IPS-18a (cell line): ENCODE measurements around the gene UBE2M.
"Not testable (repeated sequence)": the region's sequence is repeated elsewhere in the genome, so short reads cannot be mapped to it uniquely, and the experiment has no call there.

Experiments used
- H3K27ac ChIP-seq: one replicate; pipeline ENCODE4 v1.5.1; 2013; ENCODE audit warnings: low read length
- H3K27me3 ChIP-seq: one replicate; pipeline ENCODE4 v1.6.1; 2013; ENCODE audit warnings: mild to moderate bottlenecking, low read length; ENCODE audit not compliant: control insufficient read depth, insufficient read depth
- H3K36me3 ChIP-seq: one replicate; pipeline ENCODE4 v1.6.1; 2013; ENCODE audit warnings: low read depth, low read length; ENCODE audit not compliant: control insufficient read depth
- H3K4me1 ChIP-seq: one replicate; pipeline ENCODE4 v1.6.1; 2013; ENCODE audit warnings: low read depth, low read length; ENCODE audit not compliant: control insufficient read depth
- H3K4me3 ChIP-seq: one replicate; pipeline ENCODE4 v1.5.1; 2013; ENCODE audit warnings: low read length
- H3K9ac ChIP-seq: one replicate; pipeline ENCODE4 v1.6.1; 2013; ENCODE audit warnings: mild to moderate bottlenecking, low read length, moderate library complexity
- H3K9me3 ChIP-seq: one replicate; pipeline ENCODE4 v1.6.1; 2013; ENCODE audit warnings: low read depth, low read length; ENCODE audit not compliant: control insufficient read depth

UBE2M gene

GRCh38 chr19:58542641-58543372 lies 15.6 kb downstream of the UBE2M start:
- H3K4me3 ChIP-seq, H3K4me1 ChIP-seq, H3K9ac ChIP-seq, H3K9me3 ChIP-seq, H3K27ac ChIP-seq: not testable (repeated sequence)
- Histone ChIP-seq H3K27me3 (peaks cover 34% of the 10 kb centered on the region), H3K36me3 (peaks cover 23% of the 10 kb centered on the region)

DNA sequence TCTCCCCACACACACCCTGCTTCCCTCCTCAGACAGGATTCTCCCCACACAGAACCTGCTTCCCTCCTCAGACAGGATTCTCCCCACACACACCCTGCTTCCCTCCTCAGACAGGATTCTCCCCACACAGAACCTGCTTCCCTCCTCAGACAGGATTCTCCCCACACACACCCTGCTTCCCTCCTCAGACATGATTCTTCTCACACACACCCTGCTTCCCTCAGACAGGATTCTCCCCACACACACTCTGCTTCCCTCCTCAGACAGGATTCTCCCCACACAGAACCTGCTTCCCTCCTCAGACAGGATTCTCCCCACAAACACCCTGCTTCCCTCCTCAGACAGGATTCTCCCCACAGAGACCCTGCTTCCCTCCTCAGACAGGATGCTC lies 19.2 kb downstream of the UBE2M start:
- not testable (repeated sequence) for H3K36me3 ChIP-seq, H3K9me3 ChIP-seq, H3K4me1 ChIP-seq
- peak overlapping the region; percentile 86 for H3K9ac ChIP-seq
- peak overlapping the region; percentile 59 for H3K4me3 ChIP-seq
- peak overlapping the region; percentile 94 for H3K27ac ChIP-seq
- H3K27me3 ChIP-seq = peaks cover 34% of the 10 kb centered on the region

DNA sequence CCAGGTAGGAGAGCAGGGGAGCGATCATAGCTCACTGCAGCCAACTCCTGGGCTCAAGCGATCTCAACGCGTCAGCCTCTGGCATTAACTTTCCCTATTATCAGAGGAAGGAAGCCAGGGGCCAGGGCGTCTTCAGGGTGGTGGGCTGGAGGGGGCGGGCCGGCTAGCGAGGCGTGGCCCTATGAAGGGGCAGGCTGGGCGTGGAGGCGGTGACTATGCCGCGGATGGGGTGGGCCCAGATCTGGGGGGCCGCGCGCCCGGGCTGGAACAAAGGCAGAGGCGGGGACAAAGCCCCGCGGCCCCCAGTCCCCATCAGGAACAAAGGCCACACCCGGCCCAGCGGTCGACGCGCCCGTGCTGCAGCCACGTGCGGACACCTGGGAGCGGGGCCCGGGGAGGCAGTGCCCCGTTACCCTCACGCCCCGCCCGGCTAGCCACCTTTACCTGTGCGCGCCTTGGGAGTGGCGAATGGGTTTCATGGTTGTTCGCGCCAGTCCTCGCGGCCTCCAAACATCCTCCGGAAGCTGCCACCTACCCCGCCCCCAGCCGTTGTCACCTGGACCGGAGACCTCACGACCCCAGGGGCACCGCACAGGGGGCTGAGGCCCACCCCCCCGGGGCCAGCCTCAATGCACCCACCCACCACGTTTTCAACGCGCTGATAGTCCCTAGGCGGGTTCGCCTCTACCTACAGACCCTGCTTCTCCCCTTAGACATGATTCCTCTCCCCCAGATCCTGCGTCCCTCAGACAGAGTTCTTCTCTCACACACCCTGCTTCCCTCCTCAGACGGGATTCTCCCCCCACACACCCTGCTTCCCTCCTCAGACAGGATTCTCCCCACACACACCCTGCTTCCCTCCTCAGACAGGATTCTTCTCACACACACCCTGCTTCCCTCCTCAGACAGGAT lies 19.9 kb downstream of the UBE2M start:
- Histone ChIP-seq H3K27me3 (peaks cover 34% of the 10 kb centered on the region), H3K36me3 (no peaks in the 10 kb centered on the region), H3K4me3 (peak overlapping the region; percentile 59), H3K27ac (peak overlapping the region; percentile 94), H3K9me3 (no peaks in the 10 kb centered on the region), H3K9ac (peak overlapping the region; percentile 86), H3K4me1 (peaks cover 5% of the 10 kb centered on the region)

- Histone ChIP-seq H3K4me1 (peaks cover 5% of the 10 kb centered on the region), H3K27ac (no peak overlapping the region), H3K9ac (peak overlapping the region; percentile 86), H3K4me3 (no peak overlapping the region), H3K27me3 (peaks cover 27% of the 10 kb centered on the region), H3K36me3 (no peaks in the 10 kb centered on the region), H3K9me3 (no peaks in the 10 kb centered on the region)
These were observed 21.3 kb downstream of the UBE2M start for GRCh38 chr19:58536852-58537798.

DNA sequence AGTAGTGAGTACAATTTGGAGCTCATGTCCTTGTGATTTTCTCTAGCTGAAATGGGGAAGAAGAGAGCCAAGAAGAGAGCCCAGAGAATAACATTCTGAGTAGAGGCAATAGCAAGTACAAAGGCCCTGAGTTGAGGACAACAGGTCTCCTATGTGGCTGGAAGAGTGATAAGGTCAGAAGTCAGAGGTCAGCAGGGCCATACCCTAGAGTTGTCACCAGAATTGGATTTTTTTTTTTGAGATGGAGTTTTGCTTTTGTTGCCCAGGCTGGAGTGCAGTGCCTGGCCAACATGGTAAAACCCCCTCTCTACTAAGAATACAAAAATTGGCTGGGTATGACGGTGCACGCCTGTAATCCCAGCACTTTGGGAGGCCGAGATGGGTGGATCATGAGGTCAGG lies 22.6 kb downstream of the UBE2M start:
- Histone ChIP-seq H3K4me3 (no peak overlapping the region), H3K9me3 (no peaks in the 10 kb centered on the region), H3K4me1 (peaks cover 5% of the 10 kb centered on the region), H3K36me3 (no peaks in the 10 kb centered on the region), H3K9ac (no peak overlapping the region), H3K27ac (no peak overlapping the region), H3K27me3 (peaks cover 26% of the 10 kb centered on the region)

GRCh38 chr19:58531034-58531840 lies 27.2 kb downstream of the UBE2M start:
- Histone ChIP-seq H3K27me3 (peaks cover 18% of the 10 kb centered on the region), H3K4me3 (no peak overlapping the region), H3K9ac (no peak overlapping the region), H3K36me3 (no peaks in the 10 kb centered on the region), H3K9me3 (no peaks in the 10 kb centered on the region), H3K27ac (no peak overlapping the region), H3K4me1 (no peaks in the 10 kb centered on the region)

DNA sequence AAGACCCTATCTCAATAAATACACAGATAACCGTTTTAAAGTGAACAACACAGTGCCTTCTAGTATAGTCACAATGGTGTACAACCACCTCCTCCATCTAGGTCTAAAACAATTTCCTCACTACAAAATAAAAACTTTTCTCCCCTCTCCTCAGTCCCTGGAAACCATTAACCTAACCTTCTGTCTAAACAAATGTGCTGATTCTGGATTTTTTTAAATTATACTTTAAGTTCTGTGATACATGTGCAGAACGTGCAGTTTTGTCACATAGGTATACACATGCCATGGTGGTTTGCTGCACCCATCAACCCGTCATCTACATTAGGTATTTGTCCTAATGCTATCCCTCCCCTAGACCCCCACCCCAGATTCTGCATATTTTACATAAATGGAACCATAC lies 29.0 kb downstream of the UBE2M start:
- H3K36me3 ChIP-seq = no peaks in the 10 kb centered on the region
- H3K4me3 ChIP-seq = no peak overlapping the region
- H3K9ac ChIP-seq = no peak overlapping the region
- no peak overlapping the region for H3K27ac ChIP-seq
- no peaks in the 10 kb centered on the region for H3K9me3 ChIP-seq
- H3K4me1 ChIP-seq = peaks cover 4% of the 10 kb centered on the region
- peaks cover 18% of the 10 kb centered on the region for H3K27me3 ChIP-seq

DNA sequence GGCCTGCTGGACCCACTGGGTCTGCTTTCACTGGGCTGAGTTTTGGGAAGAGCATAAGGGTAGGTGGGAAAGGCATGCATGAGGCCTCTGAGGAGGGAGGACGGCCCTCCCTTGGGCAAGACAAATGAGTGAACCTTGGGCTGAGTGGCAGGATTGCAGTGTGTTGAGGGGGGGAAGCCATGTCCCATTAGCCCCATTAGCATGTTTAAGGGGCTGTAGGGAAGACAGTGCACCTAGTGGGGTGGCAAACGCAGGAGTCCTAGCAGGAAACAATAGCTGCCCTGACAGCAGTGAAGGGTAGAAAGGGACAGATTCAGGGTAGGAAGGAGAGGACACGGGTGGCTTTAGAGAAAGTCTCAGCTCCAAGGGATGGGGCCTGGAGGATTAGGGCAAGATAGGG lies 35.7 kb downstream of the UBE2M start:
- H3K4me1 ChIP-seq = peaks cover 12% of the 10 kb centered on the region
- no peak overlapping the region for H3K27ac ChIP-seq
- H3K27me3 ChIP-seq = no peaks in the 10 kb centered on the region
- no peaks in the 10 kb centered on the region for H3K36me3 ChIP-seq
- H3K4me3 ChIP-seq = no peak overlapping the region
- no peaks in the 10 kb centered on the region for H3K9me3 ChIP-seq
- no peak overlapping the region for H3K9ac ChIP-seq

- Histone ChIP-seq H3K9ac (no peak overlapping the region), H3K4me3 (no peak overlapping the region), H3K36me3 (no peaks in the 10 kb centered on the region), H3K27ac (no peak overlapping the region), H3K9me3 (no peaks in the 10 kb centered on the region), H3K27me3 (no peaks in the 10 kb centered on the region), H3K4me1 (peaks cover 12% of the 10 kb centered on the region)
These were observed 36.8 kb downstream of the UBE2M start for GRCh38 chr19:58521651-58522050.

DNA sequence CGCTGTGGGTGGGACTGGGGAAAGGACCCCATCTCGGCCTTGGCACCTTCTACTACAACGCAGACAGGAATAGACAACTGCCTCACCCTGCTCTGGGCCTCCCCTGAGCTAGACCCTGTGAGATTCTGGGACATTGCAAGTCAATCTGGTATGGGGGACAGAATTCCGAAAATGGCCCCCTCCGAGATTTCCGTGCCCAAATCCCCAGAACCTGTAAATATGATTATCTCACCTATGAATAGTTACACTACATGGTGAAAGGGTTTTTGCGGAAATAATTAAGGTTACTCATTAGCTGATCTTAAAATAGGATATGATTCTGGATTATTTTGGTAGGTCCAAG lies 38.2 kb downstream of the UBE2M start:
- peaks cover 18% of the 10 kb centered on the region for H3K4me1 ChIP-seq
- peak overlapping the region; percentile 86 for H3K27ac ChIP-seq
- no peaks in the 10 kb centered on the region for H3K9me3 ChIP-seq
- H3K4me3 ChIP-seq = peak overlapping the region; percentile 93
- H3K9ac ChIP-seq = peak overlapping the region; percentile 98
- no peaks in the 10 kb centered on the region for H3K27me3 ChIP-seq
- no peaks in the 10 kb centered on the region for H3K36me3 ChIP-seq
